ENCODE data around the gene NCAM1.

NCAM1 gene

DNA sequence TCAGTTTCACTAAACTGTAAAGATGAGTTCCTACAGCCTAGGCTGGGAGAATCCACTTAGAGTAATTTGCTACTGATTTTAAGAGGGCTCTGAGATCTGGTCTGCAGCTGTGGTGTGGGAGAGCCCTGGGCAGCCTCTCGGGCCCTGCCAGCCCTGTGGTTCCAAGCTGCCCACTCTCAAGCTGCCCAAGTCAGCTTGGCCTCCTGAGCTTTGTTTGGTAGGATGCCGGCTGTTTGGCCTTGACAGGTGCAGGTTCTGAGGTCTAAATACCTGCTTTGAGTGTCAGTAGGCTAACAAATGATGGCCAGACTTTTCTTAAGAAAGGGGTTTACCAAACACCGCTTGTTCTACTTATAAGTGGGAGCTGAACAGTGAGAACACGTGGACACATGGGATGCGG lies 219.9 kb downstream of the NCAM1 start:
- TF ChIP-seq, protein P1, sequence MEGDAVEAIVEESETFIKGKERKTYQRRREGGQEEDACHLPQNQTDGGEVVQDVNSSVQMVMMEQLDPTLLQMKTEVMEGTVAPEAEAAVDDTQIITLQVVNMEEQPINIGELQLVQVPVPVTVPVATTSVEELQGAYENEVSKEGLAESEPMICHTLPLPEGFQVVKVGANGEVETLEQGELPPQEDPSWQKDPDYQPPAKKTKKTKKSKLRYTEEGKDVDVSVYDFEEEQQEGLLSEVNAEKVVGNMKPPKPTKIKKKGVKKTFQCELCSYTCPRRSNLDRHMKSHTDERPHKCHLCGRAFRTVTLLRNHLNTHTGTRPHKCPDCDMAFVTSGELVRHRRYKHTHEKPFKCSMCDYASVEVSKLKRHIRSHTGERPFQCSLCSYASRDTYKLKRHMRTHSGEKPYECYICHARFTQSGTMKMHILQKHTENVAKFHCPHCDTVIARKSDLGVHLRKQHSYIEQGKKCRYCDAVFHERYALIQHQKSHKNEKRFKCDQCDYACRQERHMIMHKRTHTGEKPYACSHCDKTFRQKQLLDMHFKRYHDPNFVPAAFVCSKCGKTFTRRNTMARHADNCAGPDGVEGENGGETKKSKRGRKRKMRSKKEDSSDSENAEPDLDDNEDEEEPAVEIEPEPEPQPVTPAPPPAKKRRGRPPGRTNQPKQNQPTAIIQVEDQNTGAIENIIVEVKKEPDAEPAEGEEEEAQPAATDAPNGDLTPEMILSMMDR (conservative IDR thresholded peaks at IDR 0.05) = no peak
- no peak overlapping the region for H3K27ac ChIP-seq

DNA sequence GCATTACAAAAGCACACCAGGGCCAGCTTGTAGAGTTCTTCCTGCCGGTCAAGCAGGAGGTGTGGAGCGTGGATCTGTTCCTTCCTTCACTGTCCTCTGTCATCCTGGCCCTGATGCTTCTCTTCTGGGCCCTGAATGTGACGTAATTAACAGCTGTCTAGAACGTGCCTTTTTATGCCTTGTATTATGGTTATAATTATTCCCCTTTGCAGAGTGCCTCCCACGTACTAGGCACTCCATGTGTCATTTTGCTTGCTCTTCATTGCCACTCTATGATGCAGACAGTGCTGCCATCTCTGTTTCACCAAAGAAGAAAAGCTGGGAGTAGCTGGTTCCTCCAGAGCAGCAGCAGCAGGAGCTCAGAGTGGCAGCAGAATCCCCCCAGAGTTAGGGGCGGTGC lies 221.1 kb downstream of the NCAM1 start:
- TF ChIP-seq, protein P1 (conservative IDR thresholded peaks at IDR 0.05) = no peak
- no peak overlapping the region for H3K27ac ChIP-seq

GRCh38 chr11:113184498-113184897 lies 223.3 kb downstream of the NCAM1 start:
- no peak overlapping the region for H3K27ac ChIP-seq
- TF ChIP-seq, protein P1 (conservative IDR thresholded peaks at IDR 0.05) = no peak

GRCh38 chr11:113188371-113188834 lies 227.2 kb downstream of the NCAM1 start:
- TF ChIP-seq, protein P1 (conservative IDR thresholded peaks at IDR 0.05) = no peak
- no peak overlapping the region for H3K27ac ChIP-seq

GRCh38 chr11:113189909-113190667 lies 228.9 kb downstream of the NCAM1 start:
- TF ChIP-seq, protein P1 (conservative IDR thresholded peaks at IDR 0.05) = no peak
- no peak overlapping the region for H3K27ac ChIP-seq

GRCh38 chr11:113192121-113192925 lies 231.1 kb downstream of the NCAM1 start:
- TF ChIP-seq, protein P1 (conservative IDR thresholded peaks at IDR 0.05) = no peak

DNA sequence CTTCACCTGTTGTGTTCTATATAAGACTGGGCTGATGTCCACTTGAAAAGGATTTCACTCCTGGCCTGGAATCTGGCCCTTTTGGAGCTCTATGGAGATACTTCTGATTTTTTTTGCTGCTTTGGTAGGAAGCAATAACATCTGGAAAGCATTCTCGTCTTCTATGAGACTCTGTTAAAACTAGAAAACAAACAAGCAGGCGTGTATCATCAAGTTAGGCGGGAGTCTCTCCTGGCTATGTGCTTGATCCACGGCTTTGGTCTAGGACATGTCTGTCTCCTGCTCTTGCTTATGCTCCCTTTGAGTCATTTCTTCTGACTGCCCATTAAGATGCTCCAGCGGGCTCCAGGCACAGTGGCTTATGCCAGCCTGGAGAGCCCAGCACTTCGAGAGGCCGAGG lies 231.8 kb downstream of the NCAM1 start:
- TF ChIP-seq, protein P1 (conservative IDR thresholded peaks at IDR 0.05) = no peak
- H3K27ac ChIP-seq = peak overlapping the region; percentile 15; the same call in 1 of the 2 replicates

More at GRCh38 chr11:113192121-113192925, 231.1 kb downstream of the NCAM1 start:
- no peak overlapping the region for H3K27ac ChIP-seq

Measured in VCaP (cell line).